K562 (cell line): ENCODE measurements around the gene TIMM17A. TPM values are rescaled to one million over a fixed set of nuclear protein-coding genes. Genes with fewer than 3 reads are reported as not detected.
A peak's percentile ranks its signal among the peaks of the same experiment; 100 is the strongest.

Experiments
- ATAC-seq: fragments of 200-7000 bp; cut with Tn5 transposase; 3 replicates; pipeline ENCODE4 v1.9.1; 2020; ENCODE audit warnings: moderate library complexity
- BruUV-seq: library from RNA; stranded (reverse); fragments of 400-500 nt; replicated peaks from 2 replicates; lab custom pipeline; 2021; lab: Mats Ljungman, UMichigan
- CTCF ChIA-PET: fragments of 300-600 bp; formaldehyde crosslinking; extraction: SDS; loops from one replicate; lab custom pipeline; 2021; ENCODE audit warnings: low intra/inter-chr PET ratio; lab: Yijun Ruan, JAX
- POLR2A ChIA-PET: fragments of 300-600, 350-650 bp; sonication (Branson Sonifier 250); formaldehyde crosslinking; extraction: SDS; loops from one replicate; lab custom pipeline; 2021; ENCODE audit warnings: antibody characterized with exemption, inconsistent platforms; lab: Yijun Ruan, JAX
- DNase-seq, 4 experiments: peaks; one replicate each; pipeline versions ENCODE4 v3.0.0 to v3.0.0-alpha.2; 2011 to 2018; ENCODE audit warnings: low spot score in 3 of 4, mixed read lengths in 3 of 4; ENCODE audit errors: extremely low read depth in 1 of 4
- FAIRE-seq: peaks from 2 replicates; lab custom pipeline; 2011; peaks lifted over from hg19 to GRCh38; lab: Jason Lieb, UNC
- H2AFZ ChIP-seq: 2 replicates; pipeline ENCODE4 v1.6.0; 2011; ENCODE audit warnings: low read depth, low read length, control low read depth, inconsistent platforms
- H3K27ac ChIP-seq: fragments of 200-600 bp; 3 replicates; pipeline ENCODE4 v1.8.0; 2011; ENCODE audit warnings: low read depth, mild to moderate bottlenecking, control low read depth, inconsistent platforms, low read length, moderate library complexity, mixed read lengths; ENCODE audit errors: extremely low read depth
- H3K27me3 ChIP-seq, 2 experiments: fragments of 300-600 bp in 1 of 2; 2 replicates in 1 of 2; 3 replicates in 1 of 2; pipeline versions ENCODE4 v1.6.0 to v1.8.0; 2011; ENCODE audit warnings: inconsistent platforms in 2 of 2, low read length in 2 of 2, mild to moderate bottlenecking in 1 of 2, mixed read lengths in 1 of 2, moderate library complexity in 1 of 2; ENCODE audit not compliant: control insufficient read depth in 2 of 2, insufficient read depth in 2 of 2
- H3K36me3 ChIP-seq: fragments of 300-600 bp; 3 replicates; pipeline ENCODE4 v1.8.0; 2011; ENCODE audit warnings: mild to moderate bottlenecking, low read length, inconsistent platforms; ENCODE audit not compliant: control insufficient read depth, insufficient read depth
- H3K4me1 ChIP-seq, 2 experiments: fragments of 200-600 bp in 1 of 2; replicated peaks in 1 of 2; 2 replicates in 1 of 2; 3 replicates in 1 of 2; pipeline versions ENCODE4 v1.5.1 to v1.8.0; 2011; ENCODE audit warnings: inconsistent platforms in 2 of 2, low read length in 2 of 2, mild to moderate bottlenecking in 1 of 2, mixed read lengths in 1 of 2, moderate library complexity in 1 of 2; ENCODE audit not compliant: control insufficient read depth in 2 of 2, insufficient read depth in 2 of 2
- H3K4me2 ChIP-seq: 2 replicates; pipeline ENCODE4 v1.6.1; 2011; ENCODE audit warnings: low read length, control low read depth, inconsistent platforms, mixed read lengths; ENCODE audit not compliant: insufficient read depth
- H3K4me3 ChIP-seq: fragments of 200-600 bp; sonication (generic), shearing (Covaris generic); 2 replicates; pipeline ENCODE4 v1.5.1; 2016; ENCODE audit warnings: control low read depth, inconsistent platforms
- H3K79me2 ChIP-seq: fragments of 200-600 bp; 3 replicates; pipeline ENCODE4 v1.8.0; 2011; ENCODE audit warnings: low read length, inconsistent platforms; ENCODE audit not compliant: control insufficient read depth, insufficient read depth
- H3K9ac ChIP-seq, 2 experiments: 2 replicates each; pipeline versions ENCODE4 v1.6.0 to v1.6.1; 2011; ENCODE audit warnings: low read depth in 2 of 2, low read length in 2 of 2, control low read depth in 1 of 2, inconsistent platforms in 1 of 2, mild to moderate bottlenecking in 1 of 2, mixed read lengths in 1 of 2; ENCODE audit not compliant: insufficient read depth in 1 of 2
- H3K9me1 ChIP-seq: one replicate; pipeline ENCODE4 v1.6.0; 2011; ENCODE audit warnings: inconsistent platforms, mild to moderate bottlenecking, low read length, moderate library complexity; ENCODE audit not compliant: control insufficient read depth, insufficient read depth
- H3K9me3 ChIP-seq: replicated peaks from 2 replicates; pipeline ENCODE4 v1.5.1; 2011; ENCODE audit warnings: low read depth, low read length, inconsistent platforms; ENCODE audit not compliant: control insufficient read depth, insufficient read depth
- H4K20me1 ChIP-seq: replicated peaks from 2 replicates; pipeline ENCODE4 v1.6.1; 2011; ENCODE audit warnings: low read length, inconsistent platforms, mixed read lengths; ENCODE audit not compliant: control insufficient read depth, insufficient read depth
- FOXK1 ChIP-seq: sonication (generic); formaldehyde crosslinking; IDR thresholded peaks from 2 replicates; pipeline ENCODE4 v1.8.0; 2022; ENCODE audit warnings: missing genetic modification reagents, mild to moderate bottlenecking, borderline replicate concordance
- MEF2A ChIP-seq: IDR thresholded peaks from 2 replicates; pipeline ENCODE4 v1.6.1; 2011; ENCODE audit warnings: low read depth, mild to moderate bottlenecking, low read length, moderate library complexity; ENCODE audit not compliant: control insufficient read depth
- SUPT5H ChIP-seq: fragments of 450-650 bp; IDR thresholded peaks from 2 replicates; pipeline ENCODE4 v1.6.1; 2016
- ZFP91 ChIP-seq: sonication (generic); formaldehyde crosslinking; IDR thresholded peaks from 2 replicates; pipeline ENCODE4 v1.8.0; 2022; ENCODE audit warnings: mild to moderate bottlenecking, missing genetic modification reagents
- WGBS: fragments of 100-300 bp; shearing (Covaris generic); methylation state at CpG from one replicate; pipeline ENCODE4 v1.1.6; 2016; ENCODE audit warnings: low coverage, mixed read lengths; ENCODE audit not compliant: insufficient coverage; ENCODE audit errors: missing lambda C conversion rate; 5-methylcytosine and 5-hydroxymethylcytosine counted together
- in situ Hi-C: fragments of 300-500 bp; cut with MboI; formaldehyde crosslinking; loops from 4 replicates; pipeline ENCODE4 v1.15.0; 2018; ENCODE audit warnings: inconsistent platforms, mixed read lengths
- intact Hi-C: fragments of 100-400 bp; cut with micrococcal nuclease; formaldehyde crosslinking; loops from 2 replicates; pipeline ENCODE4 v1.14.2; 2022
- polyA plus RNA-seq, 8 experiments: library from polyadenylated mRNA; depleted of rRNA in 4 of 8; stranded (reverse) in 5 of 8; unstranded in 3 of 8; fragments of >200 nt; fragmentation: Nextera tagmentation in 2 of 8; fragmentation: Illumina TruSeq in 1 of 8; extraction: Ambion mirVana in 2 of 8; extraction: Trizol in 1 of 8; gene quantifications; 2 replicates each; pipeline versions ENCODE4 v1.2.1 to v1.2.3, GENCODE V29; 2011 to 2014; ENCODE audit warnings: inconsistent platforms in 1 of 8, missing spikeins in 1 of 8
- total RNA-seq, 7 experiments: library from RNA; depleted of rRNA in 6 of 7; stranded (reverse); fragments of >200 nt in 6 of 7; fragmentation: Illumina TruSeq in 2 of 7; extraction: Trizol in 2 of 7; gene quantifications; 2 replicates each; pipeline versions ENCODE4 v1.2.1 to v1.2.3, GENCODE V29; 2011 to 2021; ENCODE audit warnings: low replicate concordance in 1 of 7
- TF ChIP-seq, protein P1 (sequence below), 2 experiments: fragments of 450-650 bp in 1 of 2; sonication (generic) in 1 of 2; formaldehyde crosslinking in 1 of 2; IDR thresholded peaks; 2 replicates each; pipeline versions ENCODE4 v1.7.1 to v1.9.0; 2016 to 2022; ENCODE audit warnings: inconsistent platforms in 1 of 2, mild to moderate bottlenecking in 1 of 2, missing genetic modification reagents in 1 of 2
- TF ChIP-seq, protein P2 (sequence below): fragments of 450-650 bp; IDR thresholded peaks from 2 replicates; pipeline ENCODE4 v1.6.1; 2016; ENCODE audit warnings: borderline replicate concordance

TIMM17A gene
- total and polyA plus RNA-seq, 9 of the 15 experiments (the other 6 are each of a cell fraction or from before 2014, with no cell fraction given) = 116 to 744 (median 180) TPM

- no TSS peak for BruUV-seq
- H3K79me2 ChIP-seq = peaks cover 14% of the 10 kb centered on the region; the same call in 2 of the 3 replicates
- peaks cover 51% of the 10 kb centered on the region for H3K36me3 ChIP-seq
- CTCF ChIA-PET = interaction anchor here (0.6 to 6.5 kb wide), 4 partner anchors 10 to 92 kb away, joined by 3 to 117 read pairs (median 10); no protein-coding TSS in a partner anchor
- DNase-seq (no peak), FAIRE-seq (peak; percentile 32), ATAC-seq (peak; percentile 56)
- H3K27me3 ChIP-seq = no peaks in the 10 kb centered on the region
- no peaks in the 10 kb centered on the region; a peak in 1 of 5 replicates for H3K4me1 ChIP-seq
- no peak overlapping the region for H3K9ac ChIP-seq
- WGBS = 55% methylated on average over 9 of the region's 9 CpGs
- in situ Hi-C loops = loop anchor here (5.0 kb wide), 1 partner anchor 78 kb away; no protein-coding TSS in a partner anchor
- H3K4me3 ChIP-seq = no peak overlapping the region
- POLR2A ChIA-PET = interaction anchor here (0.6 to 4.2 kb wide), 6 partner anchors 8 to 57 kb away, joined by 3 to 54 read pairs (median 4); partner anchors contain the start of genes LMOD1, RNPEP and TIMM17A
- intact Hi-C loops = loop anchor here (10.0 kb wide), 2 partner anchors 256 to 436 kb away; partner anchors contain the start of gene NAV1
- H2AFZ ChIP-seq = no peak overlapping the region
- H3K9me1 ChIP-seq = no peaks in the 10 kb centered on the region
- no peak overlapping the region for H3K27ac ChIP-seq
- H3K9me3 ChIP-seq = no peaks in the 10 kb centered on the region
- H4K20me1 ChIP-seq = no peaks in the 10 kb centered on the region; the same call in none of the 2 replicates
- no peak overlapping the region for H3K4me2 ChIP-seq
- TF ChIP-seq, protein P1, sequence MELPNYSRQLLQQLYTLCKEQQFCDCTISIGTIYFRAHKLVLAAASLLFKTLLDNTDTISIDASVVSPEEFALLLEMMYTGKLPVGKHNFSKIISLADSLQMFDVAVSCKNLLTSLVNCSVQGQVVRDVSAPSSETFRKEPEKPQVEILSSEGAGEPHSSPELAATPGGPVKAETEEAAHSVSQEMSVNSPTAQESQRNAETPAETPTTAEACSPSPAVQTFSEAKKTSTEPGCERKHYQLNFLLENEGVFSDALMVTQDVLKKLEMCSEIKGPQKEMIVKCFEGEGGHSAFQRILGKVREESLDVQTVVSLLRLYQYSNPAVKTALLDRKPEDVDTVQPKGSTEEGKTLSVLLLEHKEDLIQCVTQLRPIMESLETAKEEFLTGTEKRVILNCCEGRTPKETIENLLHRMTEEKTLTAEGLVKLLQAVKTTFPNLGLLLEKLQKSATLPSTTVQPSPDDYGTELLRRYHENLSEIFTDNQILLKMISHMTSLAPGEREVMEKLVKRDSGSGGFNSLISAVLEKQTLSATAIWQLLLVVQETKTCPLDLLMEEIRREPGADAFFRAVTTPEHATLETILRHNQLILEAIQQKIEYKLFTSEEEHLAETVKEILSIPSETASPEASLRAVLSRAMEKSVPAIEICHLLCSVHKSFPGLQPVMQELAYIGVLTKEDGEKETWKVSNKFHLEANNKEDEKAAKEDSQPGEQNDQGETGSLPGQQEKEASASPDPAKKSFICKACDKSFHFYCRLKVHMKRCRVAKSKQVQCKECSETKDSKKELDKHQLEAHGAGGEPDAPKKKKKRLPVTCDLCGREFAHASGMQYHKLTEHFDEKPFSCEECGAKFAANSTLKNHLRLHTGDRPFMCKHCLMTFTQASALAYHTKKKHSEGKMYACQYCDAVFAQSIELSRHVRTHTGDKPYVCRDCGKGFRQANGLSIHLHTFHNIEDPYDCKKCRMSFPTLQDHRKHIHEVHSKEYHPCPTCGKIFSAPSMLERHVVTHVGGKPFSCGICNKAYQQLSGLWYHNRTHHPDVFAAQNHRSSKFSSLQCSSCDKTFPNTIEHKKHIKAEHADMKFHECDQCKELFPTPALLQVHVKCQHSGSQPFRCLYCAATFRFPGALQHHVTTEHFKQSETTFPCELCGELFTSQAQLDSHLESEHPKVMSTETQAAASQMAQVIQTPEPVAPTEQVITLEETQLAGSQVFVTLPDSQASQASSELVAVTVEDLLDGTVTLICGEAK (IDR thresholded peaks at IDR 0.05) = 0 out of 2 replicates have a peak, but pooled peaks have one; percentile 33
- TF ChIP-seq, protein P1 (CRISPR knock-in tag; IDR thresholded peaks at IDR 0.05) = no peak
- TF ChIP-seq FOXK1 (CRISPR knock-in tag) (no peak), SUPT5H (peak; percentile 69), ZFP91 (no peak), MEF2A (no peak)
- TF ChIP-seq, protein P2, sequence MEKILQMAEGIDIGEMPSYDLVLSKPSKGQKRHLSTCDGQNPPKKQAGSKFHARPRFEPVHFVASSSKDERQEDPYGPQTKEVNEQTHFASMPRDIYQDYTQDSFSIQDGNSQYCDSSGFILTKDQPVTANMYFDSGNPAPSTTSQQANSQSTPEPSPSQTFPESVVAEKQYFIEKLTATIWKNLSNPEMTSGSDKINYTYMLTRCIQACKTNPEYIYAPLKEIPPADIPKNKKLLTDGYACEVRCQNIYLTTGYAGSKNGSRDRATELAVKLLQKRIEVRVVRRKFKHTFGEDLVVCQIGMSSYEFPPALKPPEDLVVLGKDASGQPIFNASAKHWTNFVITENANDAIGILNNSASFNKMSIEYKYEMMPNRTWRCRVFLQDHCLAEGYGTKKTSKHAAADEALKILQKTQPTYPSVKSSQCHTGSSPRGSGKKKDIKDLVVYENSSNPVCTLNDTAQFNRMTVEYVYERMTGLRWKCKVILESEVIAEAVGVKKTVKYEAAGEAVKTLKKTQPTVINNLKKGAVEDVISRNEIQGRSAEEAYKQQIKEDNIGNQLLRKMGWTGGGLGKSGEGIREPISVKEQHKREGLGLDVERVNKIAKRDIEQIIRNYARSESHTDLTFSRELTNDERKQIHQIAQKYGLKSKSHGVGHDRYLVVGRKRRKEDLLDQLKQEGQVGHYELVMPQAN = no peak
These were observed 15.2 kb downstream of the TIMM17A start for GRCh38 chr1:201970334-201971159.
